Effector memory CD4-positive, alpha-beta T cell (primary cell): ENCODE measurements around the gene OSBPL3.

Source experiments
- DNase-seq, 3 donors: peaks; one replicate each; pipeline ENCODE4 v3.0.0-alpha.2; 2020
- H3K27ac ChIP-seq: 2 replicates; pipeline ENCODE4 v1.7.0; 2013; ENCODE audit warnings: mild to moderate bottlenecking, low read length, moderate library complexity; ENCODE audit not compliant: insufficient read depth, poor library complexity, severe bottlenecking
- H3K27me3 ChIP-seq: replicated peaks from 2 replicates; pipeline ENCODE4 v1.7.0; 2013; ENCODE audit warnings: mild to moderate bottlenecking, low read length; ENCODE audit not compliant: insufficient read depth, control insufficient read depth, poor library complexity, severe bottlenecking
- H3K36me3 ChIP-seq: 2 replicates; pipeline ENCODE4 v1.7.0; 2013; ENCODE audit warnings: mild to moderate bottlenecking, low read length, moderate library complexity; ENCODE audit not compliant: control insufficient read depth, insufficient read depth
- H3K4me1 ChIP-seq: 2 replicates; pipeline ENCODE4 v1.7.0; 2013; ENCODE audit warnings: low read length, mild to moderate bottlenecking; ENCODE audit not compliant: control insufficient read depth, insufficient read depth, poor library complexity, severe bottlenecking
- H3K4me3 ChIP-seq: 2 replicates; pipeline ENCODE4 v1.7.0; 2013; ENCODE audit warnings: low read length, low read depth, mild to moderate bottlenecking; ENCODE audit not compliant: insufficient read depth, poor library complexity, severe bottlenecking
- H3K9me3 ChIP-seq: 2 replicates; pipeline ENCODE4 v1.7.0; 2013; ENCODE audit warnings: mild to moderate bottlenecking, low read length, moderate library complexity; ENCODE audit not compliant: control insufficient read depth

OSBPL3 gene

GRCh38 chr7:24754906-24755506 is 225.0 kb downstream of the OSBPL3 start:
- Histone ChIP-seq H3K9me3 (no peaks in the 10 kb centered on the region), H3K27ac (no peak overlapping the region)

GRCh38 chr7:24752073-24752800 is 227.7 kb downstream of the OSBPL3 start:
- no peak overlapping the region for H3K4me3 ChIP-seq
- no peak for DNase-seq
- peaks cover 9% of the 10 kb centered on the region for H3K4me1 ChIP-seq
- H3K27me3 ChIP-seq, result no peaks in the 10 kb centered on the region
- no peak overlapping the region for H3K27ac ChIP-seq
- no peaks in the 10 kb centered on the region for H3K9me3 ChIP-seq
- no peaks in the 10 kb centered on the region for H3K36me3 ChIP-seq

More at GRCh38 chr7:24754906-24755506, 225.0 kb downstream of the OSBPL3 start:
- DNase-seq, result no peak
- Histone ChIP-seq H3K27me3 (peaks cover 17% of the 10 kb centered on the region), H3K4me1 (peaks cover 14% of the 10 kb centered on the region), H3K36me3 (no peaks in the 10 kb centered on the region), H3K4me3 (no peak overlapping the region)

- Histone ChIP-seq H3K36me3 (no peaks in the 10 kb centered on the region), H3K4me3 (no peak overlapping the region), H3K27ac (no peak overlapping the region), H3K27me3 (no peaks in the 10 kb centered on the region), H3K4me1 (peaks cover 3% of the 10 kb centered on the region), H3K9me3 (no peaks in the 10 kb centered on the region)
- DNase-seq, result no peak
These were observed 228.5 kb downstream of the OSBPL3 start for GRCh38 chr7:24751484-24751883.

GRCh38 chr7:24750441-24751055 is 229.4 kb downstream of the OSBPL3 start:
- no peaks in the 10 kb centered on the region for H3K9me3 ChIP-seq
- H3K36me3 ChIP-seq, result no peaks in the 10 kb centered on the region
- H3K27me3 ChIP-seq, result no peaks in the 10 kb centered on the region
- H3K4me1 ChIP-seq, result no peaks in the 10 kb centered on the region
- no peak overlapping the region for H3K27ac ChIP-seq
- no peak for DNase-seq
- H3K4me3 ChIP-seq, result no peak overlapping the region

GRCh38 chr7:24748521-24748920 is 231.5 kb downstream of the OSBPL3 start:
- H3K27me3 ChIP-seq, result no peaks in the 10 kb centered on the region
- H3K4me3 ChIP-seq, result no peak overlapping the region
- H3K27ac ChIP-seq, result no peak overlapping the region
- no peaks in the 10 kb centered on the region for H3K36me3 ChIP-seq
- no peaks in the 10 kb centered on the region for H3K4me1 ChIP-seq
- no peaks in the 10 kb centered on the region for H3K9me3 ChIP-seq
- no peak for DNase-seq
